Esophagus muscularis mucosa (tissue), 3 donors: ENCODE results near the gene CLCN6.

Experiments used
- POLR2A ChIP-seq: fragments of 450-650 bp; IDR thresholded peaks from one replicate; pipeline ENCODE4 v1.6.1; 2017; ENCODE audit warnings: antibody characterized with exemption, moderate library complexity, mild to moderate bottlenecking, low read depth
- POLR2AphosphoS5 ChIP-seq, 2 donors: sonication (generic); formaldehyde crosslinking; IDR thresholded peaks; one replicate each; pipeline ENCODE4 v1.6.1; 2017; ENCODE audit warnings: antibody characterized with exemption in 2 of 2
- TF ChIP-seq, protein P1 (sequence below), 3 experiments: fragments of 200-600 bp in 2 of 3; fragments of 450-650 bp in 1 of 3; sonication (generic) in 2 of 3; IDR thresholded peaks; one replicate each; pipeline ENCODE4 v1.5.1; 2017 to 2019; ENCODE audit warnings: antibody characterized with exemption in 3 of 3, mild to moderate bottlenecking in 2 of 3, moderate library complexity in 1 of 3

DNA sequence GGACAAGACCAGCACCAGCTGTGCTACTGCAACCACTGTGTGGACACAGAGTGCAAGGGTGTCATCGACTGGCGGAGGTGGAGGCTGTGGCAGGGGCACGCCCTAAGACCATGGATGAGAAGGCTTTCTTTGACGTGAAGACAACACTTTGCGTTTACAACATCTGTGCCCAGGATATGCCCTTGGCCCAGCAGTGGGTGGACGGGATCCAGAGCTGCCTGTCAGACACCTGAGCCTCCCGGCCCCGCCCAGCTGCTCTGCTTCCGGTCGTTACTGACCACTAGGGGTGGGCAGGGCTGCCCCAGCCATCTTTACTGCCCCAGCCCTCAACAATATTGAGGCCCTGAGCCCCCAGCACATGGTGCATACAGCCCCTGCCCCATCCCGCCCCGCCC lies 74.2 kb downstream of the CLCN6 start:
- TF ChIP-seq, protein P1, sequence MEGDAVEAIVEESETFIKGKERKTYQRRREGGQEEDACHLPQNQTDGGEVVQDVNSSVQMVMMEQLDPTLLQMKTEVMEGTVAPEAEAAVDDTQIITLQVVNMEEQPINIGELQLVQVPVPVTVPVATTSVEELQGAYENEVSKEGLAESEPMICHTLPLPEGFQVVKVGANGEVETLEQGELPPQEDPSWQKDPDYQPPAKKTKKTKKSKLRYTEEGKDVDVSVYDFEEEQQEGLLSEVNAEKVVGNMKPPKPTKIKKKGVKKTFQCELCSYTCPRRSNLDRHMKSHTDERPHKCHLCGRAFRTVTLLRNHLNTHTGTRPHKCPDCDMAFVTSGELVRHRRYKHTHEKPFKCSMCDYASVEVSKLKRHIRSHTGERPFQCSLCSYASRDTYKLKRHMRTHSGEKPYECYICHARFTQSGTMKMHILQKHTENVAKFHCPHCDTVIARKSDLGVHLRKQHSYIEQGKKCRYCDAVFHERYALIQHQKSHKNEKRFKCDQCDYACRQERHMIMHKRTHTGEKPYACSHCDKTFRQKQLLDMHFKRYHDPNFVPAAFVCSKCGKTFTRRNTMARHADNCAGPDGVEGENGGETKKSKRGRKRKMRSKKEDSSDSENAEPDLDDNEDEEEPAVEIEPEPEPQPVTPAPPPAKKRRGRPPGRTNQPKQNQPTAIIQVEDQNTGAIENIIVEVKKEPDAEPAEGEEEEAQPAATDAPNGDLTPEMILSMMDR (IDR thresholded peaks at IDR 0.05): no peak
- TF ChIP-seq POLR2A (no peak), POLR2AphosphoS5 (IDR thresholded peaks at IDR 0.05) (no peak)
